GM21360 (cell line): ENCODE measurements around the gene PRDM2.
"Not testable (repeated sequence)": the region's sequence is repeated elsewhere in the genome, so short reads cannot be mapped to it uniquely, and the experiment has no call there.

Experiments used
- ATAC-seq: cut with Tn5 transposase; IDR thresholded peaks from one replicate; pipeline ENCODE4 v1.9.1; 2021; ENCODE audit warnings: mild to moderate bottlenecking, moderate library complexity; ENCODE audit not compliant: unreplicated experiment

Gene PRDM2

GRCh38 chr1:13694886-13695684 is 4.9 kb upstream of the PRDM2 start:
- ATAC-seq = no peak

GRCh38 chr1:13697738-13698137 is 2.2 kb upstream of the PRDM2 start:
- ATAC-seq = no peak

DNA sequence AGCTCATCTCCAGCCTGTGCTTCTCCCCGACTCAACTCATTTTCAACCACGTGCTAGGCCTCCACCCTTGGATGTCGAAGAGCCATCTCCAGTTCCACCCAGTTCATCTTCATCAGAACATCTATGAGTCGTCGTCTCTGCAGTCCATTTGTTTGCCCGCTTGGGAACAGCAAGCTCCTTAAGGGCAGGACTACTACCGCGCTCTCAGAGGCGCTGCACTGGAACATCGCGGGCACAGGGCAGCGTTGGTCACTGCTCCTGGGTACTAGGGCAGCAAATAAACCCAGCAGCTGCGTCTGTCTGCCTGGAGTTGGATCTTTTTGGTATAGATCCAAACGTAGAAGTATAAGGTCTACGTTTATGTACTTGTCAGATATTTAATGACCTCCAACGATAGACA is 478 bp upstream of the PRDM2 start:
- ATAC-seq = no peak

- peak; percentile 35 for ATAC-seq
Observed at GRCh38 chr1:13700521-13701270, 708 bp downstream of the PRDM2 start.

DNA sequence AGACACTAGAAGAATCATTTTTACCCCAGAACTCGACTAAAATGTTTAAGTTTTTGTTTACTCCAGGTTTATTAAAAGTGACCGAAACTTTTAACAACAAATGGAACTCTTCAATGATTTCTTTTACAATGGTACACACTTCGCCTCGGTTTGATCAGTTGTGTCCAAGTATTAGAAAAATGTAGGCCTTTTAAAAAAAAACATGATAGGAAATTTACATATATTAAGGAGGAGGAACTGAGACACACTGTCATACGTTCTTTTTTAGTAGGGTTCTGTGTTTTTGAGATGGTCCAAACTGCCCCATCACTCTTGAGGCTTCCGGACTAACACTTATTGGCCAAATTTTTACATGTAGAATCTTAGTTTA is 1.3 kb downstream of the PRDM2 start:
- ATAC-seq = no peak

DNA sequence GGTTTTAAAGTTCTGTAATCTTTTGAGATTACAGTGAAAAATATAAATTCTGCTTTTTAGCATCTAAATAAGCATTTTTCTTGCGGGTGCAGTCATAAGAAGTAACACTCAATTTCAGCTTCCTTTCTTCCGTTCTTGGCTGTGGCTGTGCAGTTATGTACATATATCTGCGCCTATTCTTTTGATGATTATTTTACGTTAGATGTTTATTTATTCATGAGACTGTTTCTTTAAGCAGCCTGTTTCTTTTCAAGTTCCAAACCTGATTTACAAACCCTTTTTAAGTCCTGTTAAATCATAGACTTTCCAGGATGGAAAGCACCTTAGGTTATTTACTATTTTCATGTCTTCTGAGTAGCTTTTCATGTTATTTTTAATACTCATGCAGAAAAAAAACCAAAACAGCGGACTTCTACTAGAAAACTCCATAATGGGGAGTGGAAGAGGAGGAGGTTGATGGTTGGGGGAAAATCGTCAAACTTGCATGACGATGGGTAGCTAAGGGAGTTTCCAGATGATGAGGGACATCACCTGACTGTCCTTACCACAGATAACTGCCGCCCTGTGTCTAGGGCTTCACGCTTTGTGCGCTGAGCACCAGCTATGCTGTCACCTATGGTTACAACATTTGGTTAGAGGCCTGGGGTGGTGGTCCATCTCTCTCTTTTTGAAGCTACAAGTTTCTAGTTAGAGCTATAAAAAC is 2.6 kb downstream of the PRDM2 start:
- peak; percentile 66 for ATAC-seq

- ATAC-seq = peak; percentile 10
Observed at GRCh38 chr1:13703128-13703513, 3.1 kb downstream of the PRDM2 start.

DNA sequence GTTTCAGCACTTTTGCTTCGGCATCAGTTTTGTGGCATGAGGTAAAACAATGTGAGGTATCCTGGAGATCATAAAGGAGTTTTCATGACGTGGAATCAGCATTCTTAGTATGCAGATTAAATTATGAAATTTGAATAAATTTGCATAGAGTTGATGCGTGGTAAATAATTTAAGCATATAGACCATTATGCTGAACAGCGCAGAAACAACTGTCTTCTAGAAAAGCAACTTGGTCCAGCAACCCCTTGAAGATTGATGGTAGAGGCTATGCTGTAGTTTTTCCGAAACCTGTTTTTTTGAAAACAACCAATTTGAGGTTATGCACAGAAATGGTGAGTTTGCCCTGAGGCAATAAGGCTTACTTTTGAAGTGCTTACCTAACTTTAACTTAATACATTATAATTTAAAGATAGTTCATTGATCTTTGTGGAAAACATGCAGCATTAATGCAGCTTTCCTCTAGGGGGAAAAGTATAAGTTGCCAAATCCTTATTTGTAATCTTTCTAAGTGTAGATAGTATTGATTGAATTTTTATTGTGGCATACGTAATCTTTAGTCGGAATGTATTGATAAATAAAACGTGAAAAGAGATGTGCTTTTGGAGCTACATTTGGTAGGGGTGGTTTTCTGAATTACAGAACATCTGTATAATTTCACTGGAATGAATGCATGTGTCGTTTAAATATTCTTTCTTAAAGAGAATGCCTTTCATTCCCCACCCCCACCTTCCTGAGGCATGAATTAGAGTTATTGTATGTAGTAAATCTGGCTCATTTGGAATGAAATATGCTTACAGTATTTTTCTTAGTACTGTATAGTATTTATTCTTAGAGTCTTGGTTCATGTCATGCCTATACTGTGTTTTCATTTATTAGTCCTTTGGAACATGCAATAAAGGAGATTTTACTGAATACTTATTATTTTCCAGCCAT is 3.8 kb downstream of the PRDM2 start:
- ATAC-seq = no peak

DNA sequence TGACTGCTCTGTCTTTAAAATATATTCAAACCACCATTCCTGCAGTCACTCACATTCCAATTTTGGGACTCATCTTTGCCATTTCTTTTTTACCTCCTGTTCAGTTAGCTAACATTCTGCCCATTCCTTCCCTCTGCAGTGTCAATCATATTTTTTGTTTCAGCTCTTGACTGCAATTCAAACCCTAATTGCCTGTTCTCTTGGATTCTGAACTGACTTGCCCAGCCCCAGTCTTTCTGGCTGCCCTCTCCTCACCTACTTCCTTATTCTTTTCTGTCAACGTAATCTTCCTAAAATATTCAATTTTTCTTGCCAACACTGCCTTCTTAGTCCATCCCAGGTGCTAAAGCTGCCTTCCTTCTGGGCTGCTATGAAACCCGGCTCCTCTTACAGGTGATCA is 6.1 kb downstream of the PRDM2 start:
- ATAC-seq = no peak

DNA sequence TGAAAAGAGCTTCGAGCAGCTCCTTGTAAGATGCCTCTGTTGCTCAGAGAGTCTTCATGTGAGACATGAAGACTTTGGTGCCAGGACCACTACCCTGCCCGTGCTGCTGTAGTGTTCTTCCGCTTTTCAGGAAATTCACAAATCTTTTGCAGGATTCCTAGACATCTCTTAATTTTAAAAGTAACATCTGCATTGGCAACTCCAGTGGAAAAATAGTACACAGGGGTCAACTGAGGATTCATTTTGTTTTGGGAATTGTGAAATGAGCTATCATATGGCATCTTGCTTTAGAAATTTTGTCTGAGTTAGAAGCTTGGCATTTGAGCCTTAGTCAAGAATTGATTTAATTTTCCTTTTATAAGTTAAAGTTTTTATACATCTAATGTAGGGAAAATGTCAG is 7.2 kb downstream of the PRDM2 start:
- no peak for ATAC-seq

- ATAC-seq = no peak
Observed at GRCh38 chr1:13708380-13708982, 8.5 kb downstream of the PRDM2 start.

- no peak for ATAC-seq
Observed at GRCh38 chr1:13710086-13710485, 10.1 kb downstream of the PRDM2 start.

DNA sequence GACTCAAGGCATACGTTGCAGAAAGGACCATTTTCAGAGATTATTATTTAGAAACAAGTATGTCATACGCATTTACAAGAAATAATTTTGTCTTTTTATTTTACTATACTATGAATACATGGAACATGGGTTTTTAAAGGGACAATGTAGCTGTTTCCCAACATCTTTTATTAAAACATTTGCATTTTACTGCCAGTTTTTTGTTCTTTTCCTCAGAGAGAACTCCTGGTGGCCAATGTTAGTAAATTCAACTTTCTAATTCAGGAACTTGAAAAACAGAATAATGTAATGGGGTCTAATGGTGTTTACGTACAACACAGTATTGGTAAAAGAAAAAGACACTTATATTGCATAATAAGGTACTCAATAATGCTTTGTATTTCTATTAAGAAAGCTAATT is 14.9 kb downstream of the PRDM2 start:
- ATAC-seq = no peak

DNA sequence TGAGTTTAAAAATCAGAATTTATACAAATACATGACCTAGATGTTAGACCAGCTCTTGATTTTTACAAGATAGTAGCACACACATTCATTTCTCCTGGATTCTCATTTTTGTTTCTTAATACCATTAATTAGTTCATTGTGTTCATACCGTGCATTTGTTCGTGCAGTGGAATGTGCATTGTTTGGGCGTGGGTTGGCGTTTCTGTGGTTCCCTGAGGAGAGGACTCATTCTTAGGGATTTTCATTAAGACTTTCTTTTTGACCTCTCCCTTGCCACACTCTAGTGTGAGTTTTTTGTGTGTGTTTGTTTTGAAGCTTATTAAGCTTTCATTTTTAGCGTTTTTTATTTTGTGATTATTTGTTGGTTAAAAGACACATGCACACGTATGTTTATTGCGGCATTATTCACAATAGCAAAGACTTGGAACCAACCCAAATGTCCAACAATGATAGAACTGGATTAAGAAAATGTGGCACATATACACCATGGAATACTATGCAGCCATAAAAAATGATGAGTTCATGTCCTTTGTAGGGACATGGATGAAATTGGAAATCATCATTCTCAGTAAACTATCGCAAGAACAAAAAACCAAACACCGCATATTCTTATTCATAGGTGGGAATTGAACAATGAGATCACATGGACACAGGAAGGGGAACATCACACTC is 15.8 kb downstream of the PRDM2 start:
- not testable (repeated sequence) for ATAC-seq

DNA sequence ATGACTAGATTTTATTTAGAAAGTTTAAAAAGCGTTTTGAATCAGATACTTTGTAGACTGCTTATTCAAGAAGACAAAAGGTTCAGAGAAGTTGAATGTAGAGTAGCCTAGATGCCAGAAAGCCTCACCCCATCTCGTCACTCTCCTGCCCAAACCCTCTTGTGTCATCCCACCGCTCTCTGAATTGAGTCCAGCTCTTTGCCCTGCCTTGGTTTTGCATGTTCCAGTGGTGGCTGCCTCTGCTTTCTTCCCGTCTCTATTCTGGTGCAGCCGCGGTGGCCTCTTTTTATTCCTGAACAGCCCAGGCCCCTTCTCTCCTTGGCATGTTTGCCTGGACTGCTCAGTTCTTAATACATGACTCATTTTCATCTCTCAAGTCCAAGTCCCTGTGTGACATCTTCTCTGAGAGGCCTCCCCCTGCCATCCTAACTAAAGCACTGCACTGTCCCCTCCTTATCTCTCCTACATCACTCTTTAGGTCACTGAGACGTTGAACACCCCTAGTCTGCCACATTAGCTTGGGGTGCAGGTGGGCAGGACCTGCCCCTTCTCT is 22.9 kb downstream of the PRDM2 start:
- no peak for ATAC-seq

GRCh38 chr1:13723810-13724209 is 23.8 kb downstream of the PRDM2 start:
- no peak for ATAC-seq

DNA sequence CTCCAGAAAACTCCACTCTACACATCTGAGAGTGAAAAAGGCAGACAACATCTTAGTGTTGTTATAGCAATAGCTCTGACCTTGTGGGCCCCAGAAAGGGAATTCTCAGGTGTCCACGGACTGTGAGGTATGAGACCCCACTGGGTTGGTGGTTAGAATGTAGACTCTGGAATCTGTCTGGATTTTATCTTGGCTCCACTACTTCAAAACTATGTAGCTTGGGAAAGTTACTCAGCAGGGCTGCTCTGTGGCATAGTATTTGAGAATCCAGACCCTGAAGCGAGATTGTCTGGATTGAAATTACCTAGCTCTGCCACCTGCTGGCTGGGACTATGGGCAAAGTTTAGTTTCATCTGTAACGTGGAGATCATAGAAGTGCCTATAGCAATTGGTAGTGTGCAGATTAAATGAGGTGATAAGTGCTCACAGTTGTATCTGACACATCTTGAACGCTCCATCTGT is 25.8 kb downstream of the PRDM2 start:
- no peak for ATAC-seq

- ATAC-seq = no peak
Observed at GRCh38 chr1:13728091-13728715, 28.2 kb downstream of the PRDM2 start.

DNA sequence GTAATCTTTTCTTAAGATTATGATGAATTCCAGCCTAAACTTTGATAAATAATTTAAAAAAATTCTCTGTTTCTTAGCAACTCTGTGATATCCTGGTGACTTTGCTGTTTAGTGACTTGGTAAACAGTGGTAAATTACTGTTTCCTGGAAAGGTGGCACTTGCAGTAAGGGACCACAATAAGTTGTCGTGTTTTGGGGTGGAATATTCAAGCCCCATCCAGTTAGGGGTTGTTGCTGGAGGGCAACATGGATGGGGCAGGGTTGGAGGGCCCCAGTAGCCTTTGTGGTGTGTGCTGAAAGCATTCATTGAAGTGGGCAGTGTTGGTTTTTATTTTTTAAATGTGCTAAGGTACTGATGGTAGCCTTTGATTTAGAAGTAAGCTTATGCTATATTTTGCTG is 30.3 kb downstream of the PRDM2 start:
- ATAC-seq = no peak
